Smooth muscle cell (in vitro differentiated cells): ENCODE results near the gene GRIK3. TPM values are rescaled to one million over a fixed set of nuclear protein-coding genes. Genes with fewer than 3 reads are reported as not detected.

ENCODE experiments used
- DNase-seq: peaks from one replicate; lab custom pipeline; 2025; ENCODE audit not compliant: unreplicated experiment; lab: John Stamatoyannopoulos, UW
- H2AFZ ChIP-seq: fragments of 200-600 bp; sonication (generic); 2 replicates; pipeline ENCODE4 v1.6.0; 2016; ENCODE audit warnings: antibody characterized with exemption, low read depth, mild to moderate bottlenecking
- H3F3A ChIP-seq: fragments of 200-600 bp; sonication (generic); 2 replicates; pipeline ENCODE4 v1.6.0; 2017; ENCODE audit warnings: antibody characterized with exemption, low read depth
- H3K27ac ChIP-seq: fragments of 200-600 bp; sonication (generic); 2 replicates; pipeline ENCODE4 v1.5.1; 2016; ENCODE audit warnings: low read depth, mild to moderate bottlenecking
- H3K27me3 ChIP-seq: fragments of 200-600 bp; sonication (generic); 2 replicates; pipeline ENCODE4 v1.6.1; 2016; ENCODE audit warnings: low read depth, mild to moderate bottlenecking
- H3K36me3 ChIP-seq: fragments of 200-600 bp; sonication (generic); 2 replicates; pipeline ENCODE4 v1.5.1; 2016; ENCODE audit warnings: low read depth
- H3K4me1 ChIP-seq: fragments of 200-600 bp; sonication (generic); 2 replicates; pipeline ENCODE4 v1.5.1; 2016; ENCODE audit warnings: low read depth
- H3K4me2 ChIP-seq: fragments of 200-600 bp; sonication (generic); 2 replicates; pipeline ENCODE4 v1.6.0; 2016; ENCODE audit warnings: mild to moderate bottlenecking
- H3K4me3 ChIP-seq: fragments of 200-600 bp; sonication (generic); 2 replicates; pipeline ENCODE4 v1.5.1; 2016; ENCODE audit warnings: mild to moderate bottlenecking
- H3K79me2 ChIP-seq: fragments of 200-600 bp; sonication (generic); 2 replicates; pipeline ENCODE4 v1.6.0; 2016; ENCODE audit warnings: low read depth, mild to moderate bottlenecking
- H3K9ac ChIP-seq: fragments of 200-600 bp; sonication (generic); 2 replicates; pipeline ENCODE4 v1.6.0; 2016; ENCODE audit warnings: low read depth
- H3K9me3 ChIP-seq: fragments of 200-600 bp; sonication (generic); replicated peaks from 2 replicates; pipeline ENCODE4 v1.5.1; 2016; ENCODE audit warnings: low read depth
- H4K20me1 ChIP-seq: fragments of 200-600 bp; sonication (generic); 2 replicates; pipeline ENCODE4 v1.6.0; 2016; ENCODE audit warnings: low read depth
- CTCF ChIP-seq: fragments of 200-600 bp; sonication (generic); IDR thresholded peaks from 2 replicates; pipeline ENCODE4 v1.5.1; 2017; ENCODE audit warnings: borderline replicate concordance, mild to moderate bottlenecking, antibody characterized with exemption; ENCODE audit not compliant: insufficient read depth, poor library complexity, severe bottlenecking
- WGBS: methylation state at CpG from one replicate; pipeline ENCODE4 v1.1.7; 2016; ENCODE audit warnings: low lambda C conversion rate; 5-methylcytosine and 5-hydroxymethylcytosine counted together
- polyA plus RNA-seq: library from polyadenylated mRNA; unstranded; fragments of >200 nt; fragmentation: Nextera tagmentation; extraction: Ambion mirVana; gene quantifications from 2 replicates; pipeline ENCODE4 v1.2.1, GENCODE V29; 2016
- total RNA-seq: library from RNA; depleted of rRNA; stranded (reverse); fragments of >200 nt; gene quantifications from 2 replicates; pipeline ENCODE4 v1.2.3, GENCODE V29; 2014

GRIK3 gene
- total and polyA plus RNA-seq, 2 experiments from 2014 or later = 0.04 TPM; not detected in 1

GRCh38 chr1:36855699-36856494 lies 178.4 kb downstream of the GRIK3 start:
- Histone ChIP-seq H3K9me3 (no peaks in the 10 kb centered on the region), H3K4me3 (no peak overlapping the region)
- TF ChIP-seq CTCF = no peak

GRCh38 chr1:36853638-36854037 lies 180.7 kb downstream of the GRIK3 start:
- Histone ChIP-seq H3K9ac (no peak overlapping the region), H3K27me3 (peaks cover 10% of the 10 kb centered on the region), H3K27ac (no peak overlapping the region), H3K9me3 (no peaks in the 10 kb centered on the region), H3K79me2 (no peaks in the 10 kb centered on the region), H3K4me3 (no peak overlapping the region), H3K4me2 (no peak overlapping the region), H2AFZ (no peak overlapping the region), H3K4me1 (no peaks in the 10 kb centered on the region), H3K36me3 (no peaks in the 10 kb centered on the region), H3F3A (no peaks in the 10 kb centered on the region), H4K20me1 (no peaks in the 10 kb centered on the region)
- DNase-seq = no peak
- no peak for TF ChIP-seq CTCF
- WGBS = 92% methylated on average over 14 of the region's 14 CpGs

More at GRCh38 chr1:36855699-36856494, 178.4 kb downstream of the GRIK3 start:
- 78% methylated on average over 17 of the region's 17 CpGs for WGBS
- Histone ChIP-seq H3F3A (no peaks in the 10 kb centered on the region), H3K4me1 (no peaks in the 10 kb centered on the region), H3K36me3 (no peaks in the 10 kb centered on the region), H3K4me2 (no peak overlapping the region), H4K20me1 (no peaks in the 10 kb centered on the region), H3K27me3 (peaks cover 5% of the 10 kb centered on the region), H2AFZ (no peak overlapping the region), H3K79me2 (no peaks in the 10 kb centered on the region), H3K27ac (no peak overlapping the region), H3K9ac (no peak overlapping the region)
- no peak for DNase-seq

GRCh38 chr1:36852586-36852985 lies 181.7 kb downstream of the GRIK3 start:
- H4K20me1 ChIP-seq = no peaks in the 10 kb centered on the region
- peaks cover 5% of the 10 kb centered on the region for H3K4me1 ChIP-seq
- TF ChIP-seq CTCF = no peak
- H3K36me3 ChIP-seq = no peaks in the 10 kb centered on the region
- no peak overlapping the region for H2AFZ ChIP-seq
- no peaks in the 10 kb centered on the region for H3K9me3 ChIP-seq
- DNase-seq = no peak
- H3F3A ChIP-seq = no peaks in the 10 kb centered on the region
- no peak overlapping the region for H3K9ac ChIP-seq
- no peak overlapping the region for H3K4me3 ChIP-seq
- H3K27me3 ChIP-seq = peaks cover 21% of the 10 kb centered on the region
- H3K27ac ChIP-seq = no peak overlapping the region
- 97% methylated on average over 5 of the region's 5 CpGs for WGBS
- no peak overlapping the region for H3K4me2 ChIP-seq
- H3K79me2 ChIP-seq = no peaks in the 10 kb centered on the region

- Histone ChIP-seq H3K27ac (no peak overlapping the region), H3K27me3 (peaks cover 27% of the 10 kb centered on the region), H3K4me2 (no peak overlapping the region), H3K9ac (no peak overlapping the region), H3K4me1 (peaks cover 8% of the 10 kb centered on the region), H3K36me3 (no peaks in the 10 kb centered on the region), H3K9me3 (no peaks in the 10 kb centered on the region), H4K20me1 (no peaks in the 10 kb centered on the region), H2AFZ (no peak overlapping the region), H3K4me3 (no peak overlapping the region), H3F3A (no peaks in the 10 kb centered on the region), H3K79me2 (no peaks in the 10 kb centered on the region)
- no peak for DNase-seq
- no peak for TF ChIP-seq CTCF
- 91% methylated on average over 4 of the region's 4 CpGs for WGBS
Observed at GRCh38 chr1:36851595-36851994, 182.7 kb downstream of the GRIK3 start.
